ENCODE measurements around the gene DAND5. TPM values are rescaled to one million over a fixed set of nuclear protein-coding genes. Genes with fewer than 3 reads are reported as not detected.

DAND5 gene
- total and polyA plus RNA-seq, 2 of the 13 experiments (the other 11 are each of a cell fraction or from before 2014, with no cell fraction given), result 0.04 TPM; not detected in 1

DNA sequence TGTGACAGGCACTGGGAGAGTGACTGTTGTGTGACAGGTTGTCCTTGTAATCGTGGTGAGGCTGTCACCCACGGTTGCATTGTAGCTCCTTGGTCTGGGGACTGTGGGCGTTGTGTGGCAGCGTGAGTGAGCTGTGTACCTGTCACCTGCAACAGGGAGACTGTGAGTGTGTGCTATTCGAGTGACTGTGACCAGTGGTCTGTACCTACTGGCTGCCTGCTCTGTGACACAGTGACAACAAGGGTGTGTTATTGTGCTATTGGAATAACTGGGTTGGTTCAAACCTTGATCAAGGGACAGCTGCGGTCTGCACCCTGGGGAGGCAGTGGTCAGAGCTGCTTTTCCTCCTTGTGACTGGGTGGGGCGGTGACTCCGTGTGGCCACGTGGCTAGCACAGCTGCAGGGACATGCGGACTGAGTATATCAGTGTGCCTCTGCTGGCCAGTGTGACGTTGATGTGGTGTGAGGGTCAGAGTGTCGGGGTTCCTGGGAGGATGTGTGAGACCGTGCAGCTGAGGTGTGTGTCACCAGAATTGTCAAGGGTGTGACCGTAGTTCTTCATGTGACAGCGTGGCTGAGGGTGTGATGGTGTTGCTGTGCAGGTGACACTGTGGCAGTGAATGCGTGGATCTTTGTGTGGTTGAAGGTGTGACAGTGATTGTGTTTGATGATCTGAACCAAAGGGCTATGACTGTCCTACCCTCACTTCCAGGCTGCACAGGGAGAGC lies 15.8 kb downstream of the DAND5 start (continued):
- TF ChIP-seq AHR (CRISPR knock-in tag; IDR thresholded peaks at IDR 0.05) (0 out of 2 replicates have a peak, but pooled peaks have one; percentile 72), ARHGAP35 (CRISPR knock-in tag; IDR thresholded peaks at IDR 0.05; ENCODE audit: borderline replicate concordance) (0 out of 2 replicates have a peak, but pooled peaks have one; percentile 7), ZNF670 (CRISPR knock-in tag; IDR thresholded peaks at IDR 0.05; ENCODE audit: borderline replicate concordance) (peak; percentile 58; the same call in 1 of the 2 replicates), SAP130 (CRISPR knock-in tag; IDR thresholded peaks at IDR 0.05; ENCODE audit: low read depth) (peak; percentile 95), ZNF7 (CRISPR knock-in tag; IDR thresholded peaks at IDR 0.05) (no peak), SMAD3 (CRISPR knock-in tag; IDR thresholded peaks at IDR 0.05) (no peak), NRL (CRISPR knock-in tag; IDR thresholded peaks at IDR 0.05; ENCODE audit: borderline replicate concordance) (0 out of 2 replicates have a peak, but pooled peaks have one; percentile 63), NFRKB (IDR thresholded peaks at IDR 0.05) (no peak), JUNB (CRISPR knock-in tag; IDR thresholded peaks at IDR 0.05; ENCODE audit: borderline replicate concordance) (peak; percentile 74)
- TF ChIP-seq, protein P1, sequence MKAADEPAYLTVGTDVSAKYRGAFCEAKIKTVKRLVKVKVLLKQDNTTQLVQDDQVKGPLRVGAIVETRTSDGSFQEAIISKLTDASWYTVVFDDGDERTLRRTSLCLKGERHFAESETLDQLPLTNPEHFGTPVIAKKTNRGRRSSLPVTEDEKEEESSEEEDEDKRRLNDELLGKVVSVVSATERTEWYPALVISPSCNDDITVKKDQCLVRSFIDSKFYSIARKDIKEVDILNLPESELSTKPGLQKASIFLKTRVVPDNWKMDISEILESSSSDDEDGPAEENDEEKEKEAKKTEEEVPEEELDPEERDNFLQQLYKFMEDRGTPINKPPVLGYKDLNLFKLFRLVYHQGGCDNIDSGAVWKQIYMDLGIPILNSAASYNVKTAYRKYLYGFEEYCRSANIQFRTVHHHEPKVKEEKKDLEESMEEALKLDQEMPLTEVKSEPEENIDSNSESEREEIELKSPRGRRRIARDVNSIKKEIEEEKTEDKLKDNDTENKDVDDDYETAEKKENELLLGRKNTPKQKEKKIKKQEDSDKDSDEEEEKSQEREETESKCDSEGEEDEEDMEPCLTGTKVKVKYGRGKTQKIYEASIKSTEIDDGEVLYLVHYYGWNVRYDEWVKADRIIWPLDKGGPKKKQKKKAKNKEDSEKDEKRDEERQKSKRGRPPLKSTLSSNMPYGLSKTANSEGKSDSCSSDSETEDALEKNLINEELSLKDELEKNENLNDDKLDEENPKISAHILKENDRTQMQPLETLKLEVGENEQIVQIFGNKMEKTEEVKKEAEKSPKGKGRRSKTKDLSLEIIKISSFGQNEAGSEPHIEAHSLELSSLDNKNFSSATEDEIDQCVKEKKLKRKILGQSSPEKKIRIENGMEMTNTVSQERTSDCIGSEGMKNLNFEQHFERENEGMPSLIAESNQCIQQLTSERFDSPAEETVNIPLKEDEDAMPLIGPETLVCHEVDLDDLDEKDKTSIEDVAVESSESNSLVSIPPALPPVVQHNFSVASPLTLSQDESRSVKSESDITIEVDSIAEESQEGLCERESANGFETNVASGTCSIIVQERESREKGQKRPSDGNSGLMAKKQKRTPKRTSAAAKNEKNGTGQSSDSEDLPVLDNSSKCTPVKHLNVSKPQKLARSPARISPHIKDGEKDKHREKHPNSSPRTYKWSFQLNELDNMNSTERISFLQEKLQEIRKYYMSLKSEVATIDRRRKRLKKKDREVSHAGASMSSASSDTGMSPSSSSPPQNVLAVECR (CRISPR knock-in tag; IDR thresholded peaks at IDR 0.05; ENCODE audit: borderline replicate concordance), result peak; percentile 86
- TF ChIP-seq, protein P2, sequence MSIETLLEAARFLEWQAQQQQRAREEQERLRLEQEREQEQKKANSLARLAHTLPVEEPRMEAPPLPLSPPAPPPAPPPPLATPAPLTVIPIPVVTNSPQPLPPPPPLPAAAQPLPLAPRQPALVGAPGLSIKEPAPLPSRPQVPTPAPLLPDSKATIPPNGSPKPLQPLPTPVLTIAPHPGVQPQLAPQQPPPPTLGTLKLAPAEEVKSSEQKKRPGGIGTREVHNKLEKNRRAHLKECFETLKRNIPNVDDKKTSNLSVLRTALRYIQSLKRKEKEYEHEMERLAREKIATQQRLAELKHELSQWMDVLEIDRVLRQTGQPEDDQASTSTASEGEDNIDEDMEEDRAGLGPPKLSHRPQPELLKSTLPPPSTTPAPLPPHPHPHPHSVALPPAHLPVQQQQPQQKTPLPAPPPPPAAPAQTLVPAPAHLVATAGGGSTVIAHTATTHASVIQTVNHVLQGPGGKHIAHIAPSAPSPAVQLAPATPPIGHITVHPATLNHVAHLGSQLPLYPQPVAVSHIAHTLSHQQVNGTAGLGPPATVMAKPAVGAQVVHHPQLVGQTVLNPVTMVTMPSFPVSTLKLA (IDR thresholded peaks at IDR 0.05), result peak; percentile 91
- TF ChIP-seq, protein P3, sequence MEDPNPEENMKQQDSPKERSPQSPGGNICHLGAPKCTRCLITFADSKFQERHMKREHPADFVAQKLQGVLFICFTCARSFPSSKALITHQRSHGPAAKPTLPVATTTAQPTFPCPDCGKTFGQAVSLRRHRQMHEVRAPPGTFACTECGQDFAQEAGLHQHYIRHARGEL (CRISPR knock-in tag; IDR thresholded peaks at IDR 0.05), result no peak
- TF ChIP-seq, protein P4, sequence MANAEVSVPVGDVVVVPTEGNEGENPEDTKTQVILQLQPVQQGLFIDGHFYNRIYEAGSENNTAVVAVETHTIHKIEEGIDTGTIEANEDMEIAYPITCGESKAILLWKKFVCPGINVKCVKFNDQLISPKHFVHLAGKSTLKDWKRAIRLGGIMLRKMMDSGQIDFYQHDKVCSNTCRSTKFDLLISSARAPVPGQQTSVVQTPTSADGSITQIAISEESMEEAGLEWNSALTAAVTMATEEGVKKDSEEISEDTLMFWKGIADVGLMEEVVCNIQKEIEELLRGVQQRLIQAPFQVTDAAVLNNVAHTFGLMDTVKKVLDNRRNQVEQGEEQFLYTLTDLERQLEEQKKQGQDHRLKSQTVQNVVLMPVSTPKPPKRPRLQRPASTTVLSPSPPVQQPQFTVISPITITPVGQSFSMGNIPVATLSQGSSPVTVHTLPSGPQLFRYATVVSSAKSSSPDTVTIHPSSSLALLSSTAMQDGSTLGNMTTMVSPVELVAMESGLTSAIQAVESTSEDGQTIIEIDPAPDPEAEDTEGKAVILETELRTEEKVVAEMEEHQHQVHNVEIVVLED (CRISPR knock-in tag; IDR thresholded peaks at IDR 0.05; ENCODE audit: borderline replicate concordance), result peak; percentile 7; the same call in 1 of the 2 replicates
- TF ChIP-seq, protein P5, sequence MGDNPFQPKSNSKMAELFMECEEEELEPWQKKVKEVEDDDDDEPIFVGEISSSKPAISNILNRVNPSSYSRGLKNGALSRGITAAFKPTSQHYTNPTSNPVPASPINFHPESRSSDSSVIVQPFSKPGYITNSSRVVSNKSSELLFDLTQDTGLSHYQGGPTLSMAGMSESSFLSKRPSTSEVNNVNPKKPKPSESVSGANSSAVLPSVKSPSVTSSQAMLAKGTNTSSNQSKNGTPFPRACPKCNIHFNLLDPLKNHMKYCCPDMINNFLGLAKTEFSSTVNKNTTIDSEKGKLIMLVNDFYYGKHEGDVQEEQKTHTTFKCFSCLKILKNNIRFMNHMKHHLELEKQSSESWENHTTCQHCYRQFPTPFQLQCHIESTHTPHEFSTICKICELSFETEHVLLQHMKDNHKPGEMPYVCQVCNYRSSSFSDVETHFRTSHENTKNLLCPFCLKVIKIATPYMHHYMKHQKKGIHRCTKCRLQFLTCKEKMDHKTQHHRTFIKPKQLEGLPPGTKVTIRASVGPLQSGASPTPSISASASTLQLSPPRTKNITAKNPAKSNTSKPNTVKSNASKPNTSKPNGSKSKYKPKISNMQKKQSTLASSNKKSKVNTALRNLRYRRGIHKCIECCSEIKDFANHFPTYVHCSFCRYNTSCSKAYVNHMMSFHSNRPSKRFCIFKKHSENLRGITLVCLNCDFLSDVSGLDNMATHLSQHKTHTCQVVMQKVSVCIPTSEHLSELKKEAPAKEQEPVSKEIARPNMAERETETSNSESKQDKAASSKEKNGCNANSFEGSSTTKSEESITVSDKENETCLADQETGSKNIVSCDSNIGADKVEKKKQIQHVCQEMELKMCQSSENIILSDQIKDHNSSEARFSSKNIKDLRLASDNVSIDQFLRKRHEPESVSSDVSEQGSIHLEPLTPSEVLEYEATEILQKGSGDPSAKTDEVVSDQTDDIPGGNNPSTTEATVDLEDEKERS (CRISPR knock-in tag; IDR thresholded peaks at IDR 0.05), result peak; percentile 81; the same call in 1 of the 2 replicates
- TF ChIP-seq, protein P6, sequence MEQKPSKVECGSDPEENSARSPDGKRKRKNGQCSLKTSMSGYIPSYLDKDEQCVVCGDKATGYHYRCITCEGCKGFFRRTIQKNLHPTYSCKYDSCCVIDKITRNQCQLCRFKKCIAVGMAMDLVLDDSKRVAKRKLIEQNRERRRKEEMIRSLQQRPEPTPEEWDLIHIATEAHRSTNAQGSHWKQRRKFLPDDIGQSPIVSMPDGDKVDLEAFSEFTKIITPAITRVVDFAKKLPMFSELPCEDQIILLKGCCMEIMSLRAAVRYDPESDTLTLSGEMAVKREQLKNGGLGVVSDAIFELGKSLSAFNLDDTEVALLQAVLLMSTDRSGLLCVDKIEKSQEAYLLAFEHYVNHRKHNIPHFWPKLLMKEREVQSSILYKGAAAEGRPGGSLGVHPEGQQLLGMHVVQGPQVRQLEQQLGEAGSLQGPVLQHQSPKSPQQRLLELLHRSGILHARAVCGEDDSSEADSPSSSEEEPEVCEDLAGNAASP (CRISPR knock-in tag; IDR thresholded peaks at IDR 0.05; ENCODE audit: borderline replicate concordance), result peak; percentile 38; the same call in 1 of the 2 replicates

Measured in HepG2 (cell line).